ENCODE measurements around the gene SSTR5.

GRCh38 chr16:1101573-1102332, 29.2 kb downstream of the SSTR5 start:
- no peak for TF ChIP-seq CTCF (IDR thresholded peaks at IDR 0.05)
- TF ChIP-seq EHMT2 (IDR thresholded peaks at IDR 0.05; ENCODE audit: low read depth), result no peak
- TF ChIP-seq FOSL2 (IDR thresholded peaks at IDR 0.05), result no peak
- no peak for TF ChIP-seq FOSL2 (CRISPR knock-in tag; IDR thresholded peaks at IDR 0.05)
- TF ChIP-seq REST (IDR thresholded peaks at IDR 0.05), result no peak
- TF ChIP-seq EP300 (IDR thresholded peaks at IDR 0.05), result no peak
- no peak for TF ChIP-seq GATA3 (IDR thresholded peaks at IDR 0.05; ENCODE audit: borderline replicate concordance)
- no peak for TF ChIP-seq HMGXB4 (CRISPR knock-in tag; IDR thresholded peaks at IDR 0.05; ENCODE audit: borderline replicate concordance)
- no peak for TF ChIP-seq MAX (IDR thresholded peaks at IDR 0.05)
- TF ChIP-seq PHF8 (IDR thresholded peaks at IDR 0.05; ENCODE audit: borderline replicate concordance, low read depth), result no peak
- no peak for TF ChIP-seq RFX5 (IDR thresholded peaks at IDR 0.05)
- TF ChIP-seq RAD21 (conservative IDR thresholded peaks at IDR 0.05 in 1 of 2, IDR thresholded peaks at IDR 0.05 in 1 of 2), result no peak
- TF ChIP-seq MYC (IDR thresholded peaks at IDR 0.05; ENCODE audit: borderline replicate concordance, low read length), result no peak
- TF ChIP-seq JUNB (IDR thresholded peaks at IDR 0.05), result no peak
- TF ChIP-seq SMC3 (IDR thresholded peaks at IDR 0.05), result no peak
